Thyroid gland (tissue), 4 donors: ENCODE measurements around the gene WHRN.

Source experiments
- CTCF ChIP-seq, 6 experiments: fragments of 200-600 bp in 3 of 6; fragments of 450-650 bp in 3 of 6; sonication (generic) in 3 of 6; IDR thresholded peaks; one replicate each; pipeline ENCODE4 v1.5.1; 2016 to 2019; ENCODE audit warnings: antibody characterized with exemption in 6 of 6, mild to moderate bottlenecking in 2 of 6, inconsistent platforms in 1 of 6, moderate library complexity in 1 of 6
- POLR2A ChIP-seq, 2 donors: fragments of 450-650 bp; IDR thresholded peaks; one replicate each; pipeline ENCODE4 v1.6.1; 2017; ENCODE audit warnings: antibody characterized with exemption in 2 of 2, mild to moderate bottlenecking in 2 of 2, moderate library complexity in 1 of 2

- TF ChIP-seq CTCF (IDR thresholded peaks at IDR 0.05) (no peak), POLR2A (IDR thresholded peaks at IDR 0.05) (no peak)
Measured at GRCh38 chr9:114549697-114550330, 44.5 kb upstream of the WHRN start.
